Activated CD8-positive, alpha-beta memory T cell treated with anti-CD3 and anti-CD28 coated beads, Interleukin-2, amount 50 U/mL, for 4 hours (primary cell): ENCODE measurements around the gene TMEM141.
A peak's percentile ranks its signal among the peaks of the same experiment; 100 is the strongest.

Source experiments
- DNase-seq: peaks from one replicate; pipeline ENCODE4 v3.0.0-alpha.2; 2020

Gene TMEM141

GRCh38 chr9:136790640-136791515 is at the start of gene TMEM141:
TSS of gene TMEM141 (plus strand) at chr9:136791344. CDS start at chr9:136791371, 27 bp downstream.
- DNase-seq, result peak; percentile 100

GRCh38 chr9:136741883-136742571 is 49.1 kb upstream of the TMEM141 start:
- no peak for DNase-seq

- no peak for DNase-seq
These were observed 48.4 kb upstream of the TMEM141 start, which contains the start of gene LCN10 for GRCh38 chr9:136742591-136743391. TSS of gene LCN10 (minus strand) at chr9:136742940. CDS start at chr9:136742903, 37 bp downstream.

- no peak for DNase-seq
These were observed 47.4 kb upstream of the TMEM141 start for GRCh38 chr9:136743639-136744211.

- no peak for DNase-seq
These were observed 46.4 kb upstream of the TMEM141 start for GRCh38 chr9:136744773-136745172.

GRCh38 chr9:136745389-136746154 is 45.6 kb upstream of the TMEM141 start:
- no peak for DNase-seq

- no peak for DNase-seq
These were observed 45.0 kb upstream of the TMEM141 start for GRCh38 chr9:136746155-136746490.

- no peak for DNase-seq
These were observed 44.5 kb upstream of the TMEM141 start for GRCh38 chr9:136746621-136747020.

- no peak for DNase-seq
These were observed 43.7 kb upstream of the TMEM141 start for GRCh38 chr9:136747161-136748060.

GRCh38 chr9:136748201-136748600 is 42.9 kb upstream of the TMEM141 start, which contains the start of gene LCN6:
TSS of gene LCN6 (minus strand) at chr9:136748525. CDS start at chr9:136748483, 42 bp downstream.
- DNase-seq, result no peak

- DNase-seq, result no peak
These were observed 42.2 kb upstream of the TMEM141 start for GRCh38 chr9:136748666-136749611.

GRCh38 chr9:136750526-136750925 is 40.6 kb upstream of the TMEM141 start:
- no peak for DNase-seq

- no peak for DNase-seq
These were observed 39.9 kb upstream of the TMEM141 start for GRCh38 chr9:136751244-136751643.

- no peak for DNase-seq
These were observed 39.3 kb upstream of the TMEM141 start for GRCh38 chr9:136751814-136752213.

GRCh38 chr9:136753371-136754058 is 37.6 kb upstream of the TMEM141 start:
- peak; percentile 15 for DNase-seq

- no peak for DNase-seq
These were observed 37.0 kb upstream of the TMEM141 start for GRCh38 chr9:136754059-136754572.

GRCh38 chr9:136754626-136755301 is 36.4 kb upstream of the TMEM141 start:
- peak; percentile 13 for DNase-seq
